ENCODE measurements around the gene SAMMSON.

Gene SAMMSON

DNA sequence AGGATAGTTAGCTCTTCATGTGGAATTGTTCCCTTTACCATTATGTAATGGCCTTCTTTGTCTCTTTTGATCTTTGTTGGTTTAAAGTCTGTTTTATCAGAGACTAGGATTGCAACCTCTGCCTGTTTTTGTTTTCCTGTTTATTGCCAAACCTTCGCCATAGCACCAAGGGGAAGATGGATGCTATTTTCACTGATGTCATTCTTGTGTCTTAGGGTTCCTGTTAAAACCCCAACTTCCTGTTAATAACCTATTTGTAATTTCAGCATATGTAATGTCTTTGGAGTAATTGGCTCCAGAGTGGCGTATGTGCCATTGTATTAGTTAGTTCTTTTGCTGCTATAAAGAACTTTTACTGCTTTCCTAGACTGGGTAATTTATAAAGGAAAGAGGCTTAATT, 10.8 kb downstream of the SAMMSON start:
- DNase-seq = no peak

DNA sequence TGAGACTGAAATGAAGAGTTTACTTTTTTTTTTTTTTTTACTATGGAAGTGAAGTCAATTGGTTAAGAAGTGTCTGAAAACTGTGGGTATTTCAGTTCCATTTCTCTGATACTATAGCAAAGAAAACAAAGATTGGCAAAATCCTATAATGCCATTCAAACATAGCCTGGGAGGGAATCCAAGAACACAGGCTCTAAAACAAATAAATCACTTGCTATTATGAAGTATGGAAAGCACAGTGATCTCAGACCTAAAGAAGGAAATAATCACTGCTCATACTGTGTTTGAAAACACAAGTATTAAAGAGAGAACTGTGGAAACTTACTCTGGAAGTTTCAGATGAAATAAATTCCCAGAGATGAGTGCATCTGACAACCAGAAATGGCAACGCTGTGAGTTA, 12.0 kb downstream of the SAMMSON start:
- DNase-seq = no peak

DNA sequence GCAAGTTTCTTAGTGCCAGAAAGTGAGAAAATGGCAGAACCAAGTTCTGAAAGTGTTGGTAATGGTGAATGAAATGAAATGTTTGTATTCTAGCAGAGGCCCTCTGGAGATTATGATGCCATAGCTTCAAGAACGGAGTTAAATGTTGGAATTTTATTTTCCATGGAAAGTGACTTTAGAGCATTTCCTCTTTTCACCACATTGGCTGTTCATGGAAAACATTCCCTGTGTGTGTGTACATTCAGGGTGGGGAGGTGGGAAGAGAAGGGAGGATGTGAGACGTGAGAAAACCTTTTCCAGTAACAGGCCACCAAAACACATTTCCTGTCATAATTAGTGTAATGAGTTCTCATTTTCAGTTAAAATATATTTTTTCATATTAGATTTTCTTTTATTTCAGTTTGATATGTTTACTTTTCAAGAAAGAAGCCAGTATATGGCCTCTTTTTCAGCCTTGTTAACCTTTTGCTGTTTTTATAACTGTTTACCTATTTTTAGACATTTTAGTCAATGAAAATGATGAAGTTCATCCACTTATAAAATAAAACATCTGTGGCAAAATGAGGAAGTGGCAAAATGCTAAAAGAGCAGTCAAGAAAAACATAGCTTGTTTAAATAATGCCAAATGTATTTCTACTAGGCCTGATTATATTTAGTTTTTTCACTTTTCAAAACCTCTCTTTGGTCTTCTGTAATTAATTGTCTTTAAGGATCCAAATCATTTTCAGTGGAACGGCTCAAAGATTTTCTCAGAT, 21.6 kb downstream of the SAMMSON start:
- no peak for DNase-seq

DNA sequence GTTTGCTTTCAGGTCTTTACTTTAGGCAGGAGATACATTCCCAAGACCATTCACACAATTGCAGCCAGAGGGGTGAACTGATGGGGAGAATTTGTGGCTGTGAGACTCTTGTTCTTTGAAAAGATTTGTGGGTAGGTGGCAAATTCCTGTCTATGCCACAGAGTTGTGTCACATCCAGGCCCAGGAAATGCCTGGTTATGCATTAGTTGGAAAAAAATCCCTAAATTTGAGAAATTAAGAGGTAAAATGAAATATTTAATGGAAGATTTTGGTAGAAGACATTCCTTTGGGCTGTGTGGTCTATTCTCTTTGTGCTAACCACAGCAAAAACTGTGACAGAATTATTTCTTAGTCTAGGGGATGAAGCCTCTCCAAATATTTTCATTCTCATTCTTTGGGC, 28.8 kb downstream of the SAMMSON start:
- DNase-seq = no peak

DNA sequence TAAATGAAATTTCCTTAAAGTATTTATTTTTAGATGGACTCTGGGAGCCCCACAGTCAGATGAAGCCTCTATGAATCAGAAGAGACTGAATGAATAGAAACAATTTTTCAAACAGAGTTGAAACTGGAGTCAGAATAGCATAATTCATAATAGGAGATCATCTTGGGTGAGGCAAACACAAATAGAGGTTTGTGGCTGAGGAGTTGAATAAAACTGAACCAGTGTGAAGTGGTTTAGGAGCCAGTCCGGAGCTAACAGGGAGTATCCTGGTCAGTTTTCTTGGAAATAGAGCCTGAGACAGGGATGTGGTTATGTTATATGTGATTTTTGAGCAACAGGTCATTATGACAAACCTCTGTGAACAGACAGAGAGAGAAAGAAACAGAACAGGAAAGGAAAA, 39.2 kb downstream of the SAMMSON start:
- no peak for DNase-seq

DNA sequence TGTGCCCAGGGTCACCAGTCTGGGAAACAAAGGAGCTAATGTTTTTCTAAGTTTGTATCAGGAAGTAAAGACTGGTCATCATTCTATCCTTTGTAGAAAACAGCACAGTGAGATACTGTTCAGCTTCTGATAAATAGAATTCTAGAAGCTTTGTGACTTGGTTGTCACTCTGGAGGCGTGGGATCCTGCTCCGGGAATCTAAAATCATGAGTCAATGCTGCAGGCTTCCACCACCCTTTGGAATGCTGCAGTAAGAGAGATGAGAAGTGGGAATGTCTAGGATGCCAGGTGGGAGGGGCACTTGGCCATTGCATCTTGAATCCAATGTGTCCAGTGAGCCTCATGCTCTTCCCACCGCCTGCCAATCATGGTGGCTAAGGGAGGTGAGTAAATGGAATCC, 40.9 kb downstream of the SAMMSON start:
- DNase-seq = no peak

DNA sequence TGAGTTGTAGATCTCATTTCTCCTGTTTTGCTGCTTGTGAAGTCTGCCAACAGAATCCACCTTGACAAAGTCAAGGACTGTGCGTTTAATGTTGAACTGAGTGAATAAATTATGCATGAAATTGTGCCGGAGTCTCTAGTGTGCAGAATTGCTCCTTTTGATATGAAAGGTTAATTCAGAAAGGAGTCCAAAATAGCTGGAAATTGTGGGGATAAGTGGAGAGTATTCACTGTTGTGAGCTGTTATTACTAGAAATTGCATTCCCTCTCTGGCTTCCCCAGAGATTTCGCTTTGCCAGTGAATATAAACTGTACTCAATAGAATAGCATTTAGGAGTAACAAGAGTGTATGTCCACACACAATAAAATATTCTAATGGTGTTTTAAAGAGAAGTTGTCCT, 43.1 kb downstream of the SAMMSON start:
- DNase-seq = peak in 1 of 51 donors; percentile 13

DNA sequence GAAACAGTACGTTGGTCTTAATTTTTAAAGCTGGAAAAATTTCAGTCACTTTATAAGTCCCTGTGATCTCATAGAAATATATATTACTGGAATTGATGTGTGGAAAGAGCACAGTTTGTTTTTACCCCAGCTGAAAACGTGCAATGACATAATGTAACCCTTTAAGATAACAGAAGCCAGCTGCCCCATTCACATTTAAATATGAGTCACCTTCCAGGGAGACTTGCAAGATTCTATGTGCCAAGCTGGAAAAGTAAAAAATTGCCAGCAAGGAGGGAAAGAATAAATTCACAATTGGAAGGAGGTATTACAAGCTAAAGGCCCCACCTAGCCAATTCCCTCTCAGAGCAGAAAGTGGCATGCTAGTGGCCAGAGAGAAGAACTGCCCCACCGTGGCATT, 50.2 kb downstream of the SAMMSON start:
- no peak for DNase-seq

DNA sequence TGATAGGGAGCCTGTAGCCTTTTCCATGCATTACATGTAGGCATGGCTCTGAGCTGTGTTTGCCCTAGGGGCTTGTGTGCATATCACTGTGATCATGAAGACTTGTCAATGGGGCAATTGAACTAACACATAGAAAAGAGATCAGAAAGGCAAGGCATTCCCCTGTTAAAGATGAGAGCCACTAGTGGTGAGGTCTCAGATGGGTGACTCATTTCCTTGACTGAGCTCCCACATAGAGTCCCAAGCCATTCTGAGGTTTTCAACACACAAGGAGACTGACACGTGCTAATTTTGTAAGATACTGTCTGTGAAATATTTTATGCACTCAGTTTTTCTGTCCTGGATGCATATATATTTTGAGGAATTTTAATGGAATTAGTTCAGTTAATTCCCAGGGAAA, 53.8 kb downstream of the SAMMSON start:
- DNase-seq = no peak

DNA sequence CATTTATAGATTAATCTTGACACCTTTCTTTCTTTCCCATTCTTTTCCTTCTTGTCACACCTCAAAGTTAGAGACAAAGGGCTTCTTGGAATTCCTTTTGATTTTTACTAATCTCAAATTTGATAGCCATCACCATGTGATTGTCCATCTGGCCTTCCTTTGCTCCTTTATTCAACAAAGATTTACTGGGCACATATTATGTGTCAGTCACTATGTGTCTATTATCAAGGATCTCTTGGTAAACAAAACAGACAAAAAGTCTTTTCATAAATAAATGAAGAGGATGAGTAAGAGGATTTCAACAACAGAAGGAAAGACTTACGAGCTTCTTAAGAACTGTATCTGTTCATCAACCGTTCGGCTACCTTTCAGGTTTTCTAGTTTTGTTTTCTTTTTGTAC, 56.5 kb downstream of the SAMMSON start:
- no peak for DNase-seq

DNA sequence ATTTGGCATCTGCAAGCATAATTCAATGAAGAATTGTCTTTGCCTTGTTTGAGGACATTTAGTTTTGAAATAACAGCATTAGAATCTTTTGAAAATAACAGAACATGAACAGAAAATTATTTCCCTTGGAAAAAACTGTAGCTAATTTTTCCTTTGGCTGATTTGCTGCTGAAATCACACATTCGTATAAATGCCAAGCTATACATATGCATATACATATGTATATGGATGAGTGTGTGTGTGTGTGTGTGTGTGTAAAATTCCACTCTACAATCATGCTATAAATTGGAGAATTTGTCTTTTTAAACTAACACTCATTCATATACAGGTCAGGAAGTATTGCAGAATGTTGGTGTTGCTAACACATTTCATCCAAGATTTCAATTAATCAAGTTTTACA, 57.9 kb downstream of the SAMMSON start:
- no peak for DNase-seq

DNA sequence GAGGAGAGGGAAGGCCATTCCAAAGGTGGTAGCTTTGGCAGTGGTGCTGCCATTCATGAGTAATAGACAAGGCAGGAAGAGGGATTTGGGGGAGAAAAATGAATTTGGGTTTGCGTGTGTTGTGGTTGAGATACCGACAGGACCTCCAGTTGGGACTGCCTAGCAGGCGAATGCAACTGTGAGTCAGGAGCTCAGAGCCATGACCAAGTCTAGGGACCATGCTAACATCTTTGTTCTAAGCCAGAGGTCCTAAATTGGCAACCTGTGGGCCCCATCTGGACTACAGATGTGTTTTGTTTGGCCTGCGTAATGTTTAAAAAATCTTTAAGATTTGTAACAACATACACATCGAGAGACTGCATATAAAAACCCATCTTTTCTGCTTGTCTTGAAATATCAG, 61.6 kb downstream of the SAMMSON start:
- DNase-seq = no peak

DNA sequence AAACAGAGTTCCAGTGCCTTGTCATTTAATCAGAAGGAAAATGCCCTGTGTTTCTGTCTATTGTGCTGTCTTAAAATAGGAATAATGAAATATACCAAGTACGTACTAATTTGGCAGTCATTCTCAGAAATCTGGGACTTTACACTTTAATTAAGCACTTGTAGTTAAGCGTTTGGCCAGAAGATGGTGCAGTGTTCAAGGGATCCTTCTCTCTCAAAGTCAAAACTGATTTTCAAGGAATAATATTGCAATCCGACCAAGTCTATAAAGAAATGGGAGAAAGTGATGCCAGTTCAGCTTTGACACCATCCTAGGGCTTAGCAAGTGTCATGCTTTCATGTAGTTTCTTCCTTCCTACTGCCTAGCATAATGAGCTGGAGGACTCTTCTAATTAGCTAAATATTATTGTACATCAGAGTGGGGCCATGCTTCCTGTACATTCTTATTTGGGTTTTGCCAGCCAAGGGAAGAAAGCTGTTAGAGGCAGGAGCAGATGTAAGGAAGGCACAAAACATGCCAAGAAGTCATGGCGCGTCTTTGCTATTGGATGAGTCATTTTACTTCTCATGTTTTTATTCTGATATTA, 64.8 kb downstream of the SAMMSON start:
- DNase-seq = peak in 7 of 51 donors; percentile 1 to 75 (median 12)

DNA sequence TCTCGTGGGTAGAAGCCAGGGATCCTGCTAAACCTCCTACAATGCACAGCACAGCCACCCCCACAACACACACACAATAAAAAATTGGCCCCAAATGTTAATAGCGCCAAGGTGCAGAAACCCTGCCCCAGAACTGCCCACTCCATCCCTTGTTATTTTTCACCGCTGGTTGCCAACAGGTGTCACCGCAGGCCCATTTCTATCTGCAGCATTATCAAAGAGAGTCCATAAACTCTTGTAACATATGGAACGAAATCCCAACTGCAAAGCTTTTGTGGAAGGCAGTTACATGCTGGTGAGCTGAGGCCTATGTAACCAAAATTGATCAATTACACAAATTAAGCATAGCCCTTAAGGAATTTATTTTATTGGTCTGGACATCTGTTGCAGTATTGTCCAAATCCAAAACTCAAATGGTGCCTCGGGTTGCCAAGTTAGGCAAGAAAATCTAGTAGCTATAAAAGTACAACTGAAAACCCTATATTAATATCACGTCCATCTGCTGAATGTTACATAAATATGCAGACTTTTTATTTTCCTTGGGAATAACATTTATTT, 66.2 kb downstream of the SAMMSON start:
- DNase-seq = no peak

DNA sequence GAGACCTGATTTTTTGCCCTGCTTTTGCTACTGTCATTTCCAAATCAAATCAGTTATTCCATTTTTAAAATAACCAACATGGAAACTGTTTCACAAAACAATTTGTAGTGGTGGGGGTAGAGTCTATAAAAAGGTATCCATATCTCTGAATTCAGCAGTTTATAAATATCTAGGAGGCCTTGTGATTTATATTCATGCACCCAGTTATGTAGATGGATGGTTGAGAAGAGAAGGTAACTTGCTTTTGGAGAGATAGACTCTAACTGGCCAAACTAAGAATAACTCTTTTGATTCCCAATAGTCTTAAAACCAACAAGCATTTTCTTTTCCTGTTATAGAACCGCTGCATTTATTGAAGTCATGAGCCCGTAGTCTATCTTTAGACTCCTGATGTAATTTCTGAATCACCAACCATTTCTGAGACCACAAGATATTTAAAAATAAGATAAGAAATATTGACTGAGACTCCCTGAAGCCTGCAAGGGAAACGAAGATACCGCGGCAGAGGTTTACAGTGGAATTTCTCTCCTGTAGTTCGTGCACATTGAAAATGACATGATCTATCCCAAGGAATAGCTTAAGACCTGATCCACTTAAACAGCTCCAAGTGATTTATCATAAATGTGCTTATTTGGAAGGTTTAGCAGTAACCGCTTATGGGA, 68.5 kb downstream of the SAMMSON start:
- DNase-seq = no peak

DNA sequence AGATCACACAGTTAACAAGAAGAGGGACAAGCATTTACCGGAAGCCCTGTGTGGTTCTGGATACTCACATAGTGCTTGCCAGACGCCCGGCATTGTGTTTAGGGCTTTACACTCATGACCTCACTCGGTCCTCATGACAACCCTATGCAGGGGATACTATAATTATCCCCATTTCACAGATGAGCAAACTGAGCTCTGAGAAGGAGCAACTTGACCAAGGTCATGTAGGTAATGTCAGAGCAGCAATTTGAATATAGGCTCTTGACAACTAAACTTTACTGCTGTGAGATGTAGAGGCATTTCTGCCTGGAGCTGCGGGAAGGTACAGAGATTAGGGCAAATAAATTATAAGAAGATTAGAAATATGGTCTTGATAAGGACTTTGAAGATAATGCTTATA, 70.0 kb downstream of the SAMMSON start:
- DNase-seq = no peak

DNA sequence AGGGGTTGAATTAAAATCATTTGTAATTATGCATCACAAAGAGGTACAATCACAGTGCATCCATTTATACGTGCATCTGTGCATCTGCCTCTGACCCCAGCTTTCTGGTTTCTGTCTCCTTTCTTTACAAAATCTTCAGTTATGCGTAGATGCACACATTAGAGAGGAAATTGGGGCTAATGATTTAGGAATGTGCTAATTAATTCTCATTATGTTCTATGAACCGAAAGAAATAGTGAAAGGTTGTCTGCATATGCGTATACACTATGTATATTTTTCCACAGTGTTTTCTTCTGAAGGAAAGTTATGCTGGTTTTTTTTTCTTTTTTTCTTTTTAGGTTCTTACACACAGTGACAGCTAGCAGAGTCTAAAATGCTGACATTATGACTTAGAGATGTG, 71.6 kb downstream of the SAMMSON start:
- no peak for DNase-seq

DNA sequence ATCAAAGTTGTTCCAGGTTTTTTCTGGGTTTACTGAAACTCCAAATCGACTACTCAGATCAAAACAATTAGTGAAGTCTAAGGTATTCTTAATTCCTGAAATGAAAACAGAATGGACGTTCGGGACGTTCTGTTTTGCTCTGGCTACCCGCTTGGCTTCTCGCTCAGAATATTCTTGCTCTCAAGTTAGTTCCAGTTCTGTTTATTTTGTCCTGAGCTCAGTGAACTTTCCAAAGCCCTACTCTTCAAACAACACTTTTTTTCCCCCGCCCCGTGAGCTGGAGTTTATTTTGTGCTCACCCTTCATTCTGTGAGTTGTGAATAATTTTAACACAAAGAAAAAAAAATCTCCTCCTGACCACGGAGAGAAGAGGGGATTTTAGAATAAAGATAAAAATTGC, 72.6 kb downstream of the SAMMSON start:
- DNase-seq = peak in 2 of 51 donors; percentile 3 to 4

DNA sequence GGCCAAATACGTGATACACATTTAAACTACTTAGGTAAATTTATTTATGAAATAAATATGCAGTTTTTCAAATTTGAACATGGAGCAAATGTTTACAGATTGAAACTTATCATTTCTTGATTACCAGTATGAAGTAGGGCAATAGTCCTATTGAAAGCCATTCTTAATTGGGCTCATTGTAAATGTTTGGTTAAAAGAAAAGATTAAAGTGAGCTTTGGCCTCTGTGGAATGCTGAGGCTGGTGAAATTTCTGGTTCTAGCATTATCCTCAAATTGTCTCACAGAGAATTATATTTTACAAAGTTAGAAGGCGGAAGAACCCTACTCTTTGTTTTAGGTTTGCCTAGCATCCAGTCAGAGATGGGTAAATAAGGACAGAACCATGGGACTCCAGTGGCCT, 73.2 kb downstream of the SAMMSON start:
- no peak for DNase-seq

DNA sequence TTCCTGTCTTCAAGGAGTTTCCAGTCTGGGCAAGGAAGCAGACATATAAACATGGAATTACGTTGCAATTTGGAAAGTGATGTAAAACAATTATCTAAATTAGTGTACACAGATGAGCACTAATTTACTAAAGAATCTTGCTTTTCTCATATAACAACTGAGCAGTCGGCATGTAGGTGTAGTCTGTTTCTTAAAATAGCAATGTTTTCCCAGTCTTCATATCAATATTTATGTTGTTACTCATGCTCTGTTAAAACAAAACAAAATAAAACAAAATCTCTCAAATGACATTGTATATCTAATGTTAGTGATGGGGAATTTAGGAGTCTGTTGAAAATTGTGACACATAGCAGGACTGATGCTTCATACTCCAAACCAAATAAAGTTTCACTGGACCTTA, 75.6 kb downstream of the SAMMSON start:
- DNase-seq = no peak

DNA sequence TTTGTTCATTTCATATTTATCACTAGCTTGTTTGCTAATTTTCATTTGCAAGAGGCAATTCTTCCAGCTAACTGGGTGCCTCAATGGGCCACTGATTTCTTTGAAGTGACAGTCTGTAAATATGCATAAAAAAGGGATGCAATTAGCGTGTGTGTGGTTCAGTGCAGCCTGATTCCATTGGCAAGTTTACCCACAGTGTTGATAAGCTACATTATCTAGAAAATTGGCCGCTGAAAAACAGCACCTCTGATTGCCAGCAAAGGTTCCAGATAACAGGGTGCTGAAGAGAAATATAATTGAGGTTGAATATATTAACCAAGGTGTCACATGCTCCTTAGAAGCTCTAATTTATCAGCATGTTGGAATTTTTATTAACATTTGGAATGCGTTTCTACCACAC, 76.9 kb downstream of the SAMMSON start:
- no peak for DNase-seq

DNA sequence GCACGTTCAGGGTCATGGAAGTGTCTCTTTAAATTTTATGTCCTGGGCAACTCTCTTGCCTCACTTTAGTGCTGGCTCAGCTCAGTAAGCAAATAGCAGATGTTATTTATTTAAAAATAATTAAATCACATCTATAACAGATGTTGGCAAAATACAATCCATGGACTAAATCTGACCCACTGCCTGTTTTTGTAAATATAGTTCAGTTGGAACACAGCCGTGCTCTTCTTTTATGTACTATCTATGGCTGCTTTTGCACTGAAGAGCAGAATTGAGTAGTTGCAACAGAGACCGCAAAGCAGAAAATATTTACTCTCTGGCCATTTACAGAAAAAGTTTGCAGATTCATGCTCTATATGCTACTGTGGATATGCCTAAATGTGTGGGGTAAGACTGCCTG, 79.2 kb downstream of the SAMMSON start:
- no peak for DNase-seq

DNA sequence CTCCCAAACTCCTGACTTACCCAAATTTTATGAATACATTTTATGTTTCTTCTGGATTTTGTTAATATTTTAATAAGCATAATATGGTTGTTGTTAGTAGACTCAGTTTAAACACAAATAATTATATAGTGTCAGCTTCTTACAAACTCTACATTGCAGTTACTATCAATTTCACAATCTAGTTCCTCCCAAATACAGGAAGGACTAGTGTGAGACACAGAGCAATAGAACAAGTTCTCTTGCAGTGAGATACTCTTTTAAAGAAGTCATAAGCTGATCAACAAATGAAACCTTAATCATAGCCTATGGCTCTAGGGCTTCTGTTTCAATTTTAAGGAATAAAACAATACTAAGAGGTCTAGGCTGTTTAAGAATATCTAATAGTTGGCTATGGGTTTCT, 86.1 kb downstream of the SAMMSON start:
- DNase-seq = no peak

All from hypothalamus (tissue), 51 donors.